Mesenchymal stem cell (in vitro differentiated cells and primary cell): Measurements from ENCODE around the gene CCNL1.
A peak's percentile ranks its signal among the peaks of the same experiment; 100 is the strongest.

Source experiments
- DNase-seq: peaks from one replicate; pipeline ENCODE4 v3.0.0-alpha.2; 2013
- H2AFZ ChIP-seq: one replicate; pipeline ENCODE4 v1.6.1; 2013; ENCODE audit warnings: low read depth, mild to moderate bottlenecking, control low read depth, inconsistent platforms, low read length, moderate library complexity
- H2AK5ac ChIP-seq: 2 replicates; pipeline ENCODE4 v1.6.1; 2013; ENCODE audit warnings: low read length, moderate library complexity, mild to moderate bottlenecking, inconsistent platforms; ENCODE audit not compliant: severe bottlenecking
- H2BK120ac ChIP-seq: one replicate; pipeline ENCODE4 v1.6.1; 2013; ENCODE audit warnings: low read depth, mild to moderate bottlenecking, inconsistent platforms, low read length, moderate library complexity
- H2BK12ac ChIP-seq, 2 experiments: one replicate each; pipeline ENCODE4 v1.6.1; 2013; ENCODE audit warnings: inconsistent platforms in 2 of 2, low read length in 2 of 2, mild to moderate bottlenecking in 2 of 2, moderate library complexity in 2 of 2, control low read depth in 1 of 2
- H2BK15ac ChIP-seq: one replicate; pipeline ENCODE4 v1.6.1; 2013; ENCODE audit warnings: mild to moderate bottlenecking, low read depth, inconsistent platforms; ENCODE audit not compliant: poor library complexity, severe bottlenecking
- H2BK5ac ChIP-seq: 2 replicates; pipeline ENCODE4 v1.6.1; 2013; ENCODE audit warnings: low read depth, mild to moderate bottlenecking, low read length, control low read depth, inconsistent platforms; ENCODE audit not compliant: poor library complexity, severe bottlenecking
- H3K14ac ChIP-seq, 2 experiments: one replicate each; pipeline ENCODE4 v1.6.1; 2013; ENCODE audit warnings: inconsistent platforms in 2 of 2, low read length in 2 of 2, control low read depth in 1 of 2, mild to moderate bottlenecking in 1 of 2, moderate library complexity in 1 of 2
- H3K18ac ChIP-seq, 2 experiments: one replicate each; pipeline ENCODE4 v1.6.1; 2013; ENCODE audit warnings: inconsistent platforms in 2 of 2, low read length in 2 of 2, control low read depth in 1 of 2, low read depth in 1 of 2, mild to moderate bottlenecking in 1 of 2
- H3K23ac ChIP-seq, 2 experiments: one replicate each; pipeline ENCODE4 v1.6.1; 2013; ENCODE audit warnings: inconsistent platforms in 2 of 2, low read length in 2 of 2, mild to moderate bottlenecking in 2 of 2, moderate library complexity in 2 of 2, control low read depth in 1 of 2
- H3K27ac ChIP-seq: 2 replicates; pipeline ENCODE4 v1.5.1; 2013; ENCODE audit warnings: mild to moderate bottlenecking, moderate library complexity, low read length, control low read depth, inconsistent platforms; ENCODE audit not compliant: poor library complexity, severe bottlenecking
- H3K27me3 ChIP-seq, 2 experiments: 2 replicates each; pipeline versions ENCODE4 v1.6.1 to v1.7.0; 2013; ENCODE audit warnings: low read length in 2 of 2, mild to moderate bottlenecking in 2 of 2, moderate library complexity in 2 of 2, control low read depth in 1 of 2, inconsistent platforms in 1 of 2; ENCODE audit not compliant: control insufficient read depth in 1 of 2, insufficient read depth in 1 of 2
- H3K36me3 ChIP-seq, 2 experiments: 2 replicates each; pipeline versions ENCODE4 v1.6.1 to v1.7.0; 2013; ENCODE audit warnings: low read length in 2 of 2, control low read depth in 1 of 2, inconsistent platforms in 1 of 2, low read depth in 1 of 2, mild to moderate bottlenecking in 1 of 2; ENCODE audit not compliant: insufficient read depth in 2 of 2, control insufficient read depth in 1 of 2
- H3K4ac ChIP-seq, 2 experiments: one replicate each; pipeline ENCODE4 v1.6.1; 2013; ENCODE audit warnings: inconsistent platforms in 2 of 2, low read length in 2 of 2, mild to moderate bottlenecking in 2 of 2, moderate library complexity in 2 of 2, control low read depth in 1 of 2, low read depth in 1 of 2
- H3K4me1 ChIP-seq: 2 replicates; pipeline ENCODE4 v1.6.1; 2013; ENCODE audit warnings: low read depth, low read length, control low read depth; ENCODE audit not compliant: control insufficient read depth, insufficient read depth
- H3K4me2 ChIP-seq: 2 replicates; pipeline ENCODE4 v1.6.1; 2013; ENCODE audit warnings: low read length, mild to moderate bottlenecking, inconsistent platforms; ENCODE audit not compliant: poor library complexity, severe bottlenecking
- H3K4me3 ChIP-seq, 2 experiments: 2 replicates each; pipeline versions ENCODE4 v1.5.1 to v1.7.0; 2013; ENCODE audit warnings: low read length in 2 of 2, mild to moderate bottlenecking in 2 of 2, control low read depth in 1 of 2, low read depth in 1 of 2; ENCODE audit not compliant: insufficient read depth in 1 of 2
- H3K79me1 ChIP-seq: replicated peaks from 2 replicates; pipeline ENCODE4 v1.6.1; 2013; ENCODE audit warnings: mild to moderate bottlenecking, control low read depth, low read length, inconsistent platforms; ENCODE audit not compliant: poor library complexity, severe bottlenecking
- H3K9ac ChIP-seq: 2 replicates; pipeline ENCODE4 v1.7.0; 2013; ENCODE audit warnings: mild to moderate bottlenecking, low read length, moderate library complexity
- H3K9me3 ChIP-seq: 2 replicates; pipeline ENCODE4 v1.7.0; 2013; ENCODE audit warnings: mild to moderate bottlenecking, low read length; ENCODE audit not compliant: control insufficient read depth
- H4K8ac ChIP-seq: one replicate; pipeline ENCODE4 v1.6.1; 2013; ENCODE audit warnings: inconsistent platforms, mild to moderate bottlenecking, low read length, moderate library complexity
- H4K91ac ChIP-seq: one replicate; pipeline ENCODE4 v1.6.1; 2013; ENCODE audit warnings: mild to moderate bottlenecking, low read length, inconsistent platforms
- WGBS: methylation state at CpG from one replicate; pipeline ENCODE4 v1.1.7; 2013; ENCODE audit warnings: mixed read lengths; 5-methylcytosine and 5-hydroxymethylcytosine counted together

The CCNL1 gene

DNA sequence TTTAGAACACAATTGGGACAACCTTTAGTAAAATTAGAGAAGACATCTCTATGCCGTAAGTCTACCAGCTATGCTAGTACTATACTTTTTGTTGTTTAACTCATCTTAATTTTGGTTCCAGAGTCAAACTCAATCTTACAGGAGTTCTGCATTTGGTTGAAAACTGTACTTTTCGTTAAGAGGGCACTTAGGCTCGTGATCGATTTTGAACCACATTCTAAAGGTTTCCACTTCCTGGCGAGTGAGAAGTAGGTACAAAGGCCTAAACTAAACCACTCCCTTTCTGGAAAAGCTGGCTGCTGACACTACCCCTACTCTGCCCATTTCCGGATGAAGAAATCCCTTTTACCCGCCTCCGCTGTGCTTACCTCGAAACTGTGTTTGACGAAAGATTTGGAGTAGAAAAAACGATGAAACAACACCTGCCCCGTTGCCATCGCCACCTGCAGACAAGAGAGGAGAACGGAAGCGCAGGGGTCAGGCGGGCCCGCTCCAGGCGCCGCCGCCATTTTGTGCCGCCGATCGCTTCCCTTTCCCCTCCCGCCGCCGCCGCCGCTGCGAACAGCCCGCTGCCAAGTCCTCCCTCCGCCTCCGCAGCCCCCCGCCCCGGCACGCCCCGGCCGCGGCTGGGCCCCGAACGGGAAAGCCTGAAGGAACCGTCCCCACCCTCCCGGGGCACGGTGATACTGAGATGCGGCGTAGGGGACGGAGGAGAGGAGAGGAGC lies 748 bp downstream of the CCNL1 start:
- WGBS, result under 1% methylated on average over 34 of the region's 46 CpGs
- Histone ChIP-seq H4K8ac (peak overlapping the region; percentile 97), H3K4ac (peak overlapping the region; percentile 99 to 100)

DNA sequence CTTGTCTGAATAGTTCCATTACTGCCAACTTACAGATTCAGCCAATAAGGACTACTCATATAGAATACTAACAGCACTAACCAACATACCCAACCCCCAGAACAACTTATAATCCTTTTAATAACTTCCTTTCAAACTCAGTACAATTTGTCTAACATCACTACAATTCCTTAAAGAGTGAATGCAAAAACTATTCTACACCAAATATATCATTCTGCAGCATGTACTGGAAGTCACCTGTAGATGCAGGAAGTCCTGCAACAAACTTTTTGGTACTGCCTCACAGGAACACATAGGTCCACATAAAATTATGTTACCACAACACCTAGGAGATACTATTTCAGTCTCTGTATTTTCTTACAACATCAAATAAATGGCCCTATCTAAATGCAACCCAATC lies 2.1 kb downstream of the CCNL1 start:
- H3K27ac ChIP-seq, result no peak overlapping the region
- peaks cover 0 to 60% of the 10 kb centered on the region in 2 experiments for H3K36me3 ChIP-seq
- H2BK12ac ChIP-seq, result no peak overlapping the region
- H2BK120ac ChIP-seq, result no peak overlapping the region
- no peak overlapping the region for H2BK15ac ChIP-seq
- peaks cover 6% of the 10 kb centered on the region for H3K79me1 ChIP-seq
- no peak overlapping the region for H3K14ac ChIP-seq
- H3K4me2 ChIP-seq, result peak overlapping the region; percentile 51
- no peak overlapping the region for H2AFZ ChIP-seq
- no peak overlapping the region for H3K18ac ChIP-seq
- peak overlapping the region in 1 of 2 experiments; percentile 86 for H3K4me3 ChIP-seq
- H3K4me1 ChIP-seq, result peaks cover 2% of the 10 kb centered on the region
- H3K9ac ChIP-seq, result peak overlapping the region; percentile 99
- no peaks in the 10 kb centered on the region for H3K9me3 ChIP-seq
- H3K4ac ChIP-seq, result no peak overlapping the region
- peak; percentile 23 for DNase-seq
- H2BK5ac ChIP-seq, result no peak overlapping the region
- H4K91ac ChIP-seq, result no peak overlapping the region
- H4K8ac ChIP-seq, result no peak overlapping the region
- no peaks in the 10 kb centered on the region for H3K27me3 ChIP-seq
- H3K23ac ChIP-seq, result no peak overlapping the region
- H2AK5ac ChIP-seq, result no peak overlapping the region

More for the DNA sequence above, 748 bp downstream of the CCNL1 start:
- Histone ChIP-seq H2BK15ac (peak overlapping the region; percentile 98), H3K9ac (peak overlapping the region; percentile 99), H3K14ac (peak overlapping the region; percentile 99), H3K4me2 (peak overlapping the region; percentile 76), H3K27me3 (no peaks in the 10 kb centered on the region), H2BK5ac (peak overlapping the region; percentile 90), H3K9me3 (no peaks in the 10 kb centered on the region), H3K79me1 (peaks cover 11% of the 10 kb centered on the region), H3K4me3 (peak overlapping the region; percentile 86 to 99), H2BK120ac (peak overlapping the region; percentile 99), H3K36me3 (peaks cover 2 to 47% of the 10 kb centered on the region in 2 experiments), H3K27ac (peak overlapping the region; percentile 96), H2AFZ (no peak overlapping the region), H3K4me1 (peaks cover 2% of the 10 kb centered on the region), H2AK5ac (peak overlapping the region; percentile 99), H3K23ac (peak overlapping the region; percentile 94 to 99), H2BK12ac (peak overlapping the region in 1 of 2 experiments; percentile 71), H3K18ac (peak overlapping the region; percentile 98 to 99), H4K91ac (peak overlapping the region; percentile 95)
- DNase-seq, result no peak

- peaks cover 0 to 68% of the 10 kb centered on the region in 2 experiments for H3K36me3 ChIP-seq
- no peak overlapping the region for H4K91ac ChIP-seq
- H3K9ac ChIP-seq, result peak overlapping the region; percentile 99
- DNase-seq, result peak; percentile 72
- peaks cover 2% of the 10 kb centered on the region for H3K4me1 ChIP-seq
- no peak overlapping the region for H3K14ac ChIP-seq
- H3K18ac ChIP-seq, result no peak overlapping the region
- H3K9me3 ChIP-seq, result no peaks in the 10 kb centered on the region
- no peak overlapping the region for H4K8ac ChIP-seq
- no peak overlapping the region for H3K4me2 ChIP-seq
- peak overlapping the region in 1 of 2 experiments; percentile 86 for H3K4me3 ChIP-seq
- no peak overlapping the region for H2AK5ac ChIP-seq
- H2BK12ac ChIP-seq, result no peak overlapping the region
- H2BK120ac ChIP-seq, result no peak overlapping the region
- no peak overlapping the region for H2BK15ac ChIP-seq
- H3K27ac ChIP-seq, result no peak overlapping the region
- no peak overlapping the region for H3K23ac ChIP-seq
- H3K79me1 ChIP-seq, result peaks cover 5% of the 10 kb centered on the region
- no peak overlapping the region for H3K4ac ChIP-seq
- WGBS, result 76% methylated on average over 4 of the region's 7 CpGs
- H3K27me3 ChIP-seq, result no peaks in the 10 kb centered on the region
- no peak overlapping the region for H2AFZ ChIP-seq
- H2BK5ac ChIP-seq, result no peak overlapping the region
Observed at GRCh38 chr3:157156837-157157635, 2.9 kb downstream of the CCNL1 start.

DNA sequence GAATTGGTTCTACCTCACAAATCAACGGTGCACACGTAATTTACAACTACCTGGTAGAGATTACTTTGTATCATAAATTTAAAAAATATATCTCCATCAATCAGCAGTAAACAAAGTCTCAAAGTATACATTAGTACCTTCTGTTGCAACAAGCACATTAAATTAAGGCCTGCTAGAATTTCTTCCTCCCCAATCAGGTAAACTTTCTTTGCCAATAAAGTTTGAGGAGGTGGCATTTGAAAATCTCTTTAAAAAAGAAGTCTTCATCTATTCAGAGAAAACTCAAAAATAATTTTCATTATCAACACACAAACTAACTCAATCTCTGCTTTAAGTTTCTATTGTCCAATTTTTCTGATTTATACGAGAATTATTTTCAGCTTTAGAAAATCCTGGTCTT lies 4.4 kb downstream of the CCNL1 start:
- H2BK5ac ChIP-seq, result no peak overlapping the region
- H4K8ac ChIP-seq, result no peak overlapping the region

More for the DNA sequence above, 4.4 kb downstream of the CCNL1 start:
- peak; percentile 18 for DNase-seq
- Histone ChIP-seq H2BK15ac (no peak overlapping the region), H2BK12ac (no peak overlapping the region), H3K23ac (no peak overlapping the region), H3K9me3 (no peaks in the 10 kb centered on the region), H3K4me2 (no peak overlapping the region), H3K36me3 (peaks cover 3 to 83% of the 10 kb centered on the region in 2 experiments), H3K79me1 (peaks cover 1% of the 10 kb centered on the region), H2AK5ac (no peak overlapping the region), H3K4me1 (peaks cover 2% of the 10 kb centered on the region), H3K4ac (no peak overlapping the region), H2AFZ (no peak overlapping the region), H3K4me3 (peak overlapping the region in 1 of 2 experiments; percentile 86), H2BK120ac (no peak overlapping the region), H3K9ac (peak overlapping the region; percentile 99), H3K27ac (no peak overlapping the region), H4K91ac (no peak overlapping the region), H3K18ac (no peak overlapping the region), H3K27me3 (no peaks in the 10 kb centered on the region), H3K14ac (no peak overlapping the region)
- WGBS, result 100% methylated on average over 1 of the region's 3 CpGs
